ENCODE data around the gene MYDGF. TPM values are rescaled to one million over a fixed set of nuclear protein-coding genes. Genes with fewer than 3 reads are reported as not detected.

MYDGF gene
- total RNA-seq, 1 experiment from 2014 or later, result 258 TPM

Other genes starting within 250 kb of the MYDGF start
- gene UBXN6, start 212.5 kb downstream of the MYDGF start, total RNA-seq (2014; rRNA removed; shearing (Covaris generic)), result 44.5 and 101 TPM in 2 replicates
- gene HDGFL2, start 198.0 kb downstream of the MYDGF start, total RNA-seq (2014; rRNA removed; shearing (Covaris generic)), result 41.9 and 60.5 TPM in 2 replicates
- gene PLIN4, start 151.9 kb downstream of the MYDGF start, total RNA-seq (2014; rRNA removed; shearing (Covaris generic)), result not detected in 2 replicates
- not detected in 2 replicates for gene PLIN5, start 135.1 kb downstream of the MYDGF start, total RNA-seq (2014; rRNA removed; shearing (Covaris generic))
- gene LRG1, start 130.3 kb downstream of the MYDGF start, total RNA-seq (2014; rRNA removed; shearing (Covaris generic)), result not detected in 2 replicates
- gene SEMA6B, start 110.7 kb downstream of the MYDGF start, total RNA-seq (2014; rRNA removed; shearing (Covaris generic)), result 1.1 TPM in 2 replicates
- 7.7 and 11.8 TPM in 2 replicates for gene TNFAIP8L1, start 30.8 kb downstream of the MYDGF start, total RNA-seq (2014; rRNA removed; shearing (Covaris generic))
- 63.3 and 69.9 TPM in 2 replicates for gene DPP9, start 53.5 kb upstream of the MYDGF start, total RNA-seq (2014; rRNA removed; shearing (Covaris generic))
- 6.1 and 6.7 TPM in 2 replicates for gene FEM1A, start 121.4 kb upstream of the MYDGF start, total RNA-seq (2014; rRNA removed; shearing (Covaris generic))
- gene TICAM1, start 161.4 kb upstream of the MYDGF start, total RNA-seq (2014; rRNA removed; shearing (Covaris generic)), result 2.4 and 2.5 TPM in 2 replicates
- gene PLIN3, start 197.3 kb upstream of the MYDGF start, total RNA-seq (2014; rRNA removed; shearing (Covaris generic)), result 177 and 194 TPM in 2 replicates
- gene ARRDC5, start 232.6 kb upstream of the MYDGF start, total RNA-seq (2014; rRNA removed; shearing (Covaris generic)), result not detected in 2 replicates
- gene UHRF1, start 239.2 kb upstream of the MYDGF start, total RNA-seq (2014; rRNA removed; shearing (Covaris generic)), result 37.6 and 37.7 TPM in 2 replicates